Stimulated activated CD8-positive, alpha-beta memory T cell treated with anti-CD3 and anti-CD28 coated beads, Interleukin-15, amount 100 ng/mL, for 48 hours (primary cell): ENCODE data around the gene CHST12.
"Not testable (repeated sequence)": the region's sequence is repeated elsewhere in the genome, so short reads cannot be mapped to it uniquely, and the experiment has no call there.

Source experiments
- DNase-seq, 2 donors: peaks; one replicate each; pipeline ENCODE4 v3.0.0-alpha.2; 2020; ENCODE audit warnings: low read depth in 2 of 2

CHST12 gene

DNA sequence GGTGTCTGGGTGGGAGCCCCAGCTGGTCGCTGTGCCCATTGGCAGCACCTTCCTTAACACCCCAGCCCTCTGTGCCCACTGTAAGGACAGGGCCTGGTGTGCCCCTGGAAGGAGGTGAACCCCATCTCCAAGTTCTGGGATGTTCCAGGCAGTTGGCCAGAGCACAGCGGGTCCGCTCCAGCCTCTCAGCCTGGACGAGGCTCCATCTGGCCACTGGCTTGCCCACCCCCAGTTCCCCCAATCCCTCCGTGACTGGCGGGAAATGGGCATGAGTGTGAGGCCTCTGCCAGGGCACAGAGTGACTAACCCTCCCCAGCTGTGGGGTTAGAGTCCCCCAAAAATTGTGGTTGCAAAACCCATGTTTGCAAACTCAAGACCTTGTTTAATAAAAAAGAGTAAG, 57.2 kb downstream of the CHST12 start:
- no peak for DNase-seq

DNA sequence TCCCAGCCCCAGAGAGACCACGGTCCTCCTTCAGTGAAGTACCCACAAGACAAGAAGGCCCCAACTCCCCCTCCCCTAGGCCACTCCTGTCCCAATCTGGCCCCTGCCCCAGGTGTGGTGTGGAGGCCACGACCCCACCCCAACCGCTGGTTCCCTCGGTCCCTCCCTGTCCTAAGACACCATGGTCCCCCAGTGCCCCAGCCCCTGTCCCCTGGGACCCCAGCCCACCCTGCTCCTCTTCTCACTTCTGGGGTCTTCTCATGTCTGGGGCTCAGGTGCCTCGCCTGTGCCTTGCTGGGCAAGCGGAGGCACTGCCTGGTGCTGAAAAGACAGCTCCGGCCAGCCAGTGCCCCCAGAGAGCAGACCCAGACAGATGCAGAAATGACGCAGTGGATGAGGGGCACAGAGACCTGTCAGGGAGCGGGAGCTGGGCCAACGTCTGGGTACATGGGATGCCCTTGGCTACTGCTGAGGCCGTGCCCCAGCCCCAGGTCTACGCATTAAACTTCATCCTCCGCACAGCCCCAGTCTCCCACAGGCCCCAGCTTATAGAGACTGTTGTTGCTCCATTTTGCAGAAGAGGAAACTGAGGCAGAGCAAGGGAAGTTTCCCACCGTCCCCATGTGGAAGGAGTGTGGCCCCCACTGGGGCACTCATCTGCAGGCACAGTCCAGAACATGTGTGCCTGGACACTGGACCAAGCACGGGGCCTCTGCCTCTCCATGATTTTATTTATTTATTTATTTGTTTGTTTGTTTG, 58.0 kb downstream of the CHST12 start:
- no peak for DNase-seq

DNA sequence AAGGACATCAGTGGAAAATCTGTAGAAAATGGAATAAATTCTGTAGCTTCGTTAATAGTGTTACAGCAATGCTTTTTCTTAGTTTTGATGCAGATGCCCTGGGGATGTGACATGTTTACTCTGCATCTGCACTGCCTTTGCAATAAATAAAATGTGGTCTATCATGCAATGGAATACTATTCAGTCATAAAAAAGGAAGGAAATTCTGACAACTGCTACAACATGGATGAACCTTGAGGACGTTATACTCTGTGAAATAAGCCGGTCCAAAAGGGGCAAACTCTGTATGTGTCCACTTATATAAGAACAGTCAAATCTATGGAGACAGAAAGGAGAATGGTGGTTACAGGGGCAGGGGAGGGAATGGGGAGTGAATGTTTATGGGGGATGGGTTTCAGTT, 59.3 kb downstream of the CHST12 start:
- DNase-seq, result no peak

DNA sequence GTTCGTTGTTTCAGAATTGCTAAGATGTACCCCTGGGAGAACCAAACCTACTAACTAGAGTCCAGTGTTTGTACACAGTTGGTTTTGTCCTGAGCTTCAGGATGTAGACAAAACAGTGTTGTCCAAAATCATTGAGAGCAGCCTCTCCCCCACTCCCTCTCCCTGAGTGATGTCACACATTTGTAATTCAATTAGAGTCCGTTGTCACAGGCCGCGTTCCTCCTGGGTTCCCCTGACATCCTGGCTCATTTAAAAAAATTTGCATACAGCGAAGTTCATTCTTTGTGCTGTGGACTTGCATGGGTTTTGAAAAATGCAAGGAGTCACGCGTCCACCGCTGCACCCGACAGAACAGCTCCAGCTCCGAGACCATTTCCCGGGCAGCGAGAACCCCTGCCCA, 62.5 kb downstream of the CHST12 start:
- DNase-seq, result no peak

DNA sequence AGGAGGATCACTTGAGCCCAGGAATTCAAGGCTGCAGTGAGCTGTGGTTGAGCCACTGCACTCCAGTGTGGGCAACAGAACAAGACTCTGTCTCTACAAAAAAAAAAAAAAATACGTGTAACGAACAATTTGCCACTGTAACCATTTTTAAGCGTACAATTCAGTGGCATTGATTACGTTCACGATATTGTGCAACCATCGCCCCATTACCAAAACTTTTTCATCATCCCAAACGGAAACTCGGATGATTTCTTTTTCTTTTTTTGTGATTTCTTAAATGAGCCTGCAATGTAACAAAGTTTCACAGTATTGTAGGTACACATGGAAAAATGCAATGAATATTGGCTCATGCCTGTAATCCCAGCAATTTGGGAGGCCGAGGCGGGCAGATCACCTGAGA, 63.3 kb downstream of the CHST12 start:
- no peak for DNase-seq

DNA sequence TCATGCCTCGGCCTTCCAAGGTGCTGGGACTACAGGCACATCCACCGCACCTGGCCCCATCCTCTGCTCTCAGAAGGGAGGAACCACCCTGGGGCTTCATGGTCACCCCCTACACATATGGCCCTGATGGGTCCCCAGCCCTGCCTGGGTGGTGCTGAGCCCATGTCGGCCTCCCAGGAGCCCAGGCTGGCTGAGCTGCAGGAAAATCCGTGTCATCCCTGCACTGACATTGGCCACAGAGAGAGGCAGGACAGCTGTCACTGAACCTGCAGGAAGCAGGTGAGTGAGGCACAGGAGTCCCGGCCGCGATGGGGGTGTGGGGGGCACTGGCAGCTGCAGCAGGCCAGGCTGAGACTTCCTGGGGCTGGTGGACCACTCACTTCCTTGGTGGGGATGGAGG, 64.8 kb downstream of the CHST12 start:
- DNase-seq, result no peak

DNA sequence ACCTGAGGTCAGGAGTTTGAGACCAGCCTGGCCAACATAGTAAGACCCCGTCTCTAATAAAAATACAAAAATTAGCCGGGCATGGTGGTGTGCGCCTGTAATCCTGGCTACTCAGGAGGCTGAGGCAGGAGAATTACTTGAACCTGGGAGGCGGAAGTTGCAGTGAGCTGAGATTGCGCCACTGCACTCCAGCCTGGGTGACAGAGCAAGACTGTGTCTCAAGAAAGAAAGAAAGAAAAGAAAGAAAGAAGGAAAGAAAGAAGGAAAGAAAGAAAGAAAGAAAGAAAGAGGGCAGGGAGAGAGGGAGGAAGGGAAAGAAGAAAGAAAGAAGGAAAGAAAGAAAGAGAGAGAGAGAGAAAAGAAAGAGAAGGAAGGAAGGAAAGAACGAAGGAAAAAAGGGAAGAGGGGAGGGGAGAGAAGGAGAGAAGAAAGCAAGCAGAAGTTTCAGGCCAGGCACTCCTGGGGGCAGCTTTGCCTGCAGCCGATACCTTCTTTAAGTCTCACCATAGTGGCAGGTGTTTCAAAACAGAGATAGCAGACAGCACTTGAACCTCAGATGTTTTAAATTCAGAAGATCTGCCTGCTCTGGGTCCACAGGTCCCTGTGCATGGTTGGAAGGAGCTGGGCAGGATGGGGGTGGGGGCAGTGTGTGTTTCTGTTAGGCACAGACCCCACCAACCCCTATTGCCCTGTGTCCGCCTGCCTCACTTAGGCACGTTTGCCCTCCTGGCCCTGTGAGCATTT, 66.2 kb downstream of the CHST12 start:
- not testable (repeated sequence) for DNase-seq

DNA sequence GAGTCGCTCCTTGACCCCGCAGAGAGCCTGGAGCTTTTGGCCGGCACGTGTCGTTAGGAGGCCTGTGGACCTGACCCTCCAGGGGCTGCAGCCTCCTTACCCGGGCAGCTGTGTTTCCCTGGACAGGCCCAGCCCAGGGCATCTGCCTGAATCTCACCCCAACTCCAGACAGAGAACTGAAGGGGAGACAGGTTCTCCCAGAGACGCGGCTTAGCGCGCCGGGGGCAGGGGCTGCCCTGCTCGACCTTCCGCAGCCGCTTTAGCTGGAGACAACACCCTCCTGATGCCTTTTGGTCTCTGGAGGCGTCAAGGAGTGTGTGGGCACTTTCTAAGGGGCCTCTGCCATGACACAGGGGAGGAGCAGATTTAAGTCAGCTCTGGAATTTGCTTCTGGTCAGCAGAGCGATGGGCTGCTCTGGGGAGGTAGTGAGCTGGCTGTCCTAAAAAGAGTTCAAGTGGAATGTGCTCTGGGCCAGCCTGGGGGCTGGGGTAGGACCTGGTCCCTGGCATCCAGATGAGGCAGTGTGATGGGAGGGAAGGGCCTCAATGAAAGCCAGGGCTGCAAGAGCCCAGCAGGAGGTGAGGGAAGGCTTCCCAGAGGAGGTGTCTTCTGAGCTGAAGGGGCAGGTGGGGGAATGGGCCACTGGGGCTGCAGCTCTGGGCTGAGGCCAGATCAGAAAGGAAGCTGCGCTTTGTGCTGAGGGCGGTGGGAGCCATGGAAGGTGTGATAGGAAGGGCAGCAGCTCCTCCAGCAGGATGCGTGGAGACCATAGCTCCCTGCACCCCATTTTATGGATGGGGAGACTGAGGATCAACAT, 67.0 kb downstream of the CHST12 start:
- no peak for DNase-seq

DNA sequence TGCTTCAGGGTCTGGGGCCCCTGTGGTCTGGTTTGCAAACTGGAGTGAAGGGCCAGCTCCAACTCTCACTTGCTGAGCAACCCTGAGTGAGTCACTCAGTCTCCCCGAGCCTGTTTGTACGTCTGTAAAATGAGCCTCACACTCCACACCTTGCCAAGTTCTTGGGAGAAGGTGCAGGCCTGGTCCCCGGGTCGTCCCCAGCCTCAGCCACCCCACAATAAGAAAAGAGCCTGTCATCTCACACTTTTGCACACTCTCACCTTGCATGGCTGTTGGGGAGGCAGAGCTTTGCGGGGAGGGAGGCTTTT, 67.6 kb downstream of the CHST12 start:
- DNase-seq, result no peak

DNA sequence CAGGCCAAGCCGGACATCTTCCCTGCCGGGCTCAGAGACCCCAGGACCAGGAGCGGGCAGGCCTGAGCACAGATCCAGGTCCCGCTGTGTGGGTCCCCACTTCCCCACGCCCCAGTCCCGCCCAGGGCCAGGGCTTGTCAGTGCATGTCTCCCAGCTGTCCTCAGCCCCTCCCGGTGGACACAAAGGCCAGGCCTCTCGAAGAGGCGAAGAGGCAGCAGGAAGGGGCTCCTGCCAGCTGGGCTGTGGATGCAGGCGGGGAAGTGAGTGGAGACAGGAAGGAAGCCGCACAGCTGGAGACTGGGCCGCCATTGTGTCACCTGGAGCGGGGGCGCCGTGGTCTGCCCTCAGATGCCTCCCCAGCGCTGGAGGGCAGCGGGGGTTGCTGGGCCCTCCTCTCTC, 68.0 kb downstream of the CHST12 start:
- no peak for DNase-seq

DNA sequence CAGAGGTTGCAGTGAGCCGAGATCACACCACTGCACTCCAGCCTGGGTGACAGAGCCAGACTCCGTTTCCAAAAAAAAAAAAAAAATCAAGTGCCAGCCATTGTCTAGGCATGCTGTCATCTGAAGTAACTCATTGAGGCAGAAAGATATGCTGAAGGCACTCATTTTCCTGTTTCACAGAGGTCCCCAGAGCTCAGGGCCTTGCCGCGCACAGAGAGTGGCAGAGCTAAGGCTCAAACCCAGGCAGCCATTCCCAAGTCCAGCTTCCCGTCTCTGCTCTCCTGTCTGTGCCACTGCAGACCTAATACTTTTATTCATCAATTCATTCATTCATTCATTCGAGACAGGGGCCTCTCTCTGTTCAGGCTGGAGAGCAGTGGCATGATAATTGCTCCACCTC, 69.3 kb downstream of the CHST12 start:
- no peak for DNase-seq

DNA sequence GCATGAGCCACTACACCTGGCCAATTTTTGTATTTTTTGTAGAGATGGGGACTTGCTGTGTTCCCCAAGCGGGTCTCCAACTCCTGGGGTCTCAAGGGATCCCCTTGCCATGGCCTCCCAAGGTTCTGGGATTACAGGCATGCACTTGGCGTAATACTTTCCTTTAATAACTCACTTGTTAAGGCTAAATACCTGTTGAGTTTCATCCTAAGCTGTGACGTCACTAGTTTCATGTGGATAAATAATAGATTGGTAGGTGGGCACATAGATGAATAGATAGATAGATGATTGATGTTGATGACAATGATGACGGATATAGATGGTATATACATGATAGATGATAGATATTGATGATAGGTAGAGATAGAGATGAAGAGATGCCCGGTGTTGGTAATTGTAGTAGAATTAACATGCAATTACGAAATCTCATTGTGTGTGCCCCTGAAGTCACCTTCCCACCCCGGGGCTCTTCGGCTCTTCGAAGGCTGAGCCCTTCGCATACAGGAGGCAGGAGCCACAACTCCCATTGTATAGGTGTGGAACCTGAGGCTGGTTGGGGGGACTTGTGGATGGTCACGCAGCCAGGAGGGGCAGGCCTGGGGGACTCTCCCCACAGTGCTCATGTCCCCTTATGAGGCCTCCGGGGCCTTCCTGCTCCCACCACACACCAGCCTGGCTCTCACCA, 70.2 kb downstream of the CHST12 start:
- no peak for DNase-seq

DNA sequence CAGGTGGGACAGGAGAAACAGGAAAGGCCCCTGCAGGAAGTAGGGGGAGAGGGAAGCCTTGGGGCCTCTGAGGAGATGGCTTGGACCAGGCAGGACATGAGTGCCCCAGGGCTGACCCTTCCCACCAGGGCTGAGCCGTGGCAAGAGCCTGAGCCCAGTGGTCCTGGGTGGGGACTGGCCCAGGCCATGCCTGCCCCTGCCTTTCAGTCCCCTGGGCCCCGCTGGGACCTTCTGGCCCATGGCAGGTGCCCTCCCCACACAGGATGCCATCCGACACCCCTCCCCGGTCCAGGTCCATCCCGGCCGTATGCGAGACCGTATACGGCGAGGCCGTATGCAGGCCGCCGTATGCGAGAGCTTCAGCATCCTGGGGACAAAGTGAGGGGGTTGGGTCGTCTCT, 70.8 kb downstream of the CHST12 start:
- DNase-seq, result no peak

DNA sequence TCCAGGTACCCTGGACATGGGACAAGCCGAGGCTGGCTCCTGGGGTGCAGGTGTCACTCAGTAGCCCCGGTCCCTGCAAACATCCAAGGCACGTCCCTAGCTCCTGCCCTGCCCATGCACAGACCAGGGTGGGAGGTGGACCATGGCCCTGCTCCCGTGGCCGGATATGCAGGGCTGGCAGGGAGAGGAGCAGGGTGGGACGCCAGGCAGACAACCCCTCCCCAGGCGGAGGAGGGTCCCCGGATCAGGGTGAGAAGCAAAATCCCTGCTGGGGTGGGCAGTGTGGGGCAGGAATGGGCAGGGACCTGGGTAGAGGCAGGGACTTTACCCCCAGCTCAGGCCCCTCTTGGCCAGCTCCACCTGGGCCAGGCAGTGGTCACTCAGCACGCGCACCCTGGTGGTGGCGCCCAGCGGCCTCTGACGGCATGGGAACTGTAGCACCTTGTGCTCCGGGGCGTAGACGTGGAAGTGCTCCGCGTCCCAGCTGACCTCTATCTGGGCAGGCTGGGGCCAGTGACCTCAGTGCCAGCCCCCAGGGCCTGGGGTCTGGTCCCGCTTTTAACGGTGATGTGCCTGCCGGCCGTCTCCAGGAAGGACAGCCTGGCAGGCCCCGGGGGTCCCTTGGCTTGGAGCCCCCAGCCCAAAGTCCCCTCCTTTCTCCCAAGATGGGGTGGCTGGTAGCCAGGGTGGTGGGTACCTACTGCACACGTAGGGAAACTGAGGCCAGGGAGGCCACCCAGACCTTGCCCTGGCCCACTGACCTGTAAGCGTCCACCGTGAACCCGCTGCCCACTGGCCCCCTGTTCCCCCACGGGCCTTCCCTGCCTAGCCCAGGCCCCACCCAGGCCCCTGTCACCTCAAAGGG, 71.6 kb downstream of the CHST12 start:
- DNase-seq, result no peak

DNA sequence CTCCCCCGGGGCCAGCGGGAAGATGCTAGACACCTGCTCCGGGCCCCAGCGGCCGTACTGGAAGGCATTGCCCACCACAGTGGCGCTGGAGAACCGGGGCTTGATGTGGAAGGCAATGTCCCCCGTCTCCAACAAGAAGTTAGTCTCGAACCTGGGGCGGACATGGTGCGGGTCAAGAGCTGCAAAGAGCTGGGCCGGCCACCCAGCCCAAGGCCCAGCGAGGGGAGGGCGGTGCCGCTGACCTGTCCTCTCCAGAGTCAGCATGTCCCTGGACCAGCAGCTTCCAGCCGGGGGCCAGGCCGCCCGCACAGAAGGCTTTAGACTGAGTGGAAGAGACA, 72.2 kb downstream of the CHST12 start:
- DNase-seq, result no peak

DNA sequence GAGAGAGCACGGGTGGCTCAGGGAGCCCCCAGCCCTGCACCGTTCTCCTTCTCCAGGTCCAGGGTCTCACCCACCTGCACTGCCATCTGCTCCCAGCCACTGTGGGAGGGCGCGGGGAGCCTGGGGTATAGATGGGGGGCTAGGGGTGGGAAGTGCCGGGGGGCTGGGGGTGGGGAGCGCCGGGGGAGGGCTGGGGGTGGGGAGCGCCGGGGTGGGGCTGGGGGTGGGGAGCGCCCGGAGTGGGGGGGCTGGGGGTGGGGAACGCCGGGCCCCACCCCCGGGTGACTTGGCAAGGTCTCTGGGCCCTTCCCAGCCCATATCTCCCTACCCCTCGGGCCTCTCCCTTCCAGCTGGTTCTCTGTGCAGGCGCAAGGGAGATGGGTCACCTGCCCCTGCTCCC, 72.9 kb downstream of the CHST12 start, which contains the start of gene GRIFIN:
GRIFIN (minus strand) TSS at position 101 of the 400 bp plus-strand sequence; CDS start at position 86, 15 bp downstream.
- no peak for DNase-seq

DNA sequence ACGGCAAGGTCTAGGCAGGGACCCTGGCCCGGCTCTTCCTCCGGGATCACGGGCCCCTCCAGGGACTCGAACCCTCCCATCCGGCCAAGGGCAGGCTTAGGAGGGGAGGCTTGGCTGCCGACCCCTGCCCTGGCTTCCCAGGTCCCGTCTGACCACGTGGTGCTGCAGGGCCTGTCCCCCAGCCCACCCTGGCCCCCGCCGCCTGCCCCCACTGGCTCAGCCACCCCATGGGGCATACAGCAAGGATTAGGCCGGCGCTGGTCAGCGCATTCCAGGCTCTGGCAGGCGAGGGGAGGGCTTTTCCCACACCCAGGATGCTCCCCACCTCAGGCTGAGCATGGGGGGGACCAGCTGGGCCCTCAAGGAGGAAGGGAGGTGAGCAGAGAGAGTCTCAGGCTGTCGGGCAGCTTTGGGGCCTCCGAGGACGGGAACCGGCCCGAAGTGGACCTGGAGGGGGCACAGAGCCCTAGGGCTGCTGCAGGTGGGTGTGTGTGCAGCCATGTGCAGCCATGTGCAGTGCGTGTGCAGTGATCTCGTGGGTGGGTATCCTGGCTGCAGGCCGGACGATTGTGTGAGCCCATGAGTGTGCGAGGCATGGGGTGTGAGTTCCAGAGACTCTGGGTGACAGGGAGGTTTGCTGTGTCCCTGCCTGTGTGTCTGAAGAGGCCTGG, 73.5 kb downstream of the CHST12 start:
- DNase-seq, result no peak

DNA sequence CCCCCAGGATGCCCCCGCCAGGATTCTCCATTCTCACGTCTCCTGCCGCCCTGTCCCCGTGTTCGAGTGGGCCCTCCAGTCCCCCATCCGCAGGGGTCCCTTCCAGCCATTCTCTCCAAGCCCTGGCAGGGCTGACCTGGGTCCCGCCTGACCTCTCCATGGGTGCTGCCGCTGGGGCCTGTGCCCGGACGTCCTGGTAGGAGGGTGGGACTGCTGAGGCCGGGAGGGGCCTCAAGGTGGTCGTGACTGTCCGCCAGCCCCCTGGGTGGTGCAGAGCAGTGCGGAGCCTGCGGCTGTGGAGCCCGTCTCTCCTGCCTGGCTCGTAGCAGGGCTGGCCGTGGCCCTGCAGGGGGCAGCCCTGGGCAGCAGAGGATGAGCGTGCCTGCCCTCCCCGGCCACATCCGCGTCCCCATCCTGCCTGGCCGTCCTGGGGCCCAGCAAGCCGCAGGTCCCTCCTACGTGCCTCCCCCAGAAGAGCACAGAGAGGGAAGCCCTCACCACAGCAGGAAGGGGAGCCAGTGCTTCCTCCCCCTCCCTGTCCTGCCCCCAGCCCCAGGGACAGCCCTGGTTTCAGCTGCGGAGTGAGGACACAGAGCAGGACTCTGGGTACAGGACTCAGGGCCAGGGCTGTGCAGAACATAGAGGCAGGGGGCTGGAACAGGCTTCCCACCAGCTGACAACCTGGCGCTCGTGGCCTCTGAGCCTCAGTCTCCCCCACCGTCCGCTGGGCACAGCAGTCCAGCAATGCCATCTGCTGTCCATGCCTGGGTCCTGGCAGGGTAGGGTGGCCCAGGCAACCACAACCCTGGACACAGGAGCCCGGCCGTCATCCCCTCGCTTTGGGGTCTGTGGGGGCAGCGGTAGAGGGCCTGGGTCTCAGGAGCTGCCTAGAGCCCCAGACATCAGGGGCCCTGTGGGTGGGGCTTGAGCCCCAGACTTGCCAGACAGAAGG, 74.3 kb downstream of the CHST12 start:
- peak; percentile 46 to 64 for DNase-seq

DNA sequence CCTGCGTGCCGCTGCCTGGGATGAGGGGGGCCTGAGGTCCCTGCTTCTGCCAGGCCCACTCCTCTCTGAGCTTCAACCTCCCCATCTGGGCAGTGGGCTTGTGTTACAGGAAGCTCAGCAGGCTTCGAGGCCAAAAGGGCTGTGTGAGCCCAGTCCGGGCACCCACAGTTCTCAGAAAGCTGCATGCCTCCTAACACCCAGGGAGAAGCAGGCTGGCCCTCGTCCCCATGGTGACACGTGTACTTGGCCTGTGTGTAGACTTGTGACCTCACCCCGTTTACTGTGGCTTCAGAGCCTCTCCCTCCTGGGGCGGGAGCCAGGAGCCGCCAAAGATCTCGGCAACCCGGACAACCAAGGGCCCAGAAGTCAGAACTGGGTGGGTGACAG, 75.0 kb downstream of the CHST12 start:
- DNase-seq, result no peak

DNA sequence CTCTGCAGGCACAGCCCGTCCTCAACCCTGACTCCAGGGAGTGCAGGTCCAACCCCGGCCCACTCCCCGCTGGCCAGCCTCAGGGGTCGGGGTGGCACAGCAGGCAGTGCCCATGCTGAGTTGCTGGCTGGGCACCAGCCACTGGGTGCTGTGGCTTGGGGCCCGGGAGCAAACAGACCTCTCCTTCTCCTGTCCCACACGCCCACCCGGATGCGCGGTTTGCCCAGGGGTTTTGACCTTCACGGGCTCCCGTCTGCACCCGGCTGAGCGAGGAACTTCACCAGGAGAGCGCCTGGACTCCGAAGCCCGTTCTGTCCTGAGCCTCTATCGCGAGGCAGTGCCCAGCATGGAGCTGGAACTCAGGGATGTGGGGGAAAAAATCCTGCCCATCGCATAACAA, 75.4 kb downstream of the CHST12 start:
- DNase-seq, result no peak
